ENCODE data around the gene PLAAT4. TPM values are rescaled to one million over a fixed set of nuclear protein-coding genes. Genes with fewer than 3 reads are reported as not detected.

Gene PLAAT4
- total and polyA plus RNA-seq, 2 of the 8 experiments (the other 6 are each of a cell fraction or from before 2014, with no cell fraction given): 2.8 to 4.1 TPM

- H3K9me3 ChIP-seq (ENCODE audit: insufficient read depth in 2 of 2, low read depth in 1 of 2, low read length in 1 of 2): no peaks in the 10 kb centered on the region; a peak in 1 of 4 replicates
- TF ChIP-seq ATF2 (IDR thresholded peaks at IDR 0.05; ENCODE audit: low read length): no peak
These were observed 18.2 kb downstream of the PLAAT4 start for GRCh38 chr11:63554877-63555223.

More at GRCh38 chr11:63554877-63555223, 18.2 kb downstream of the PLAAT4 start:
- Histone ChIP-seq H3K14ac (ENCODE audit: insufficient read length) (no peak overlapping the region), H3K27me3 (replicated peaks in 1 of 4; ENCODE audit: control insufficient read depth in 3 of 4, extremely low read depth in 1 of 4, insufficient read depth in 3 of 4, low read length in 3 of 4) (no peaks in the 10 kb centered on the region), H2BK120ac (replicated peaks; ENCODE audit: low read depth, low read length) (no peak overlapping the region), H4K5ac (ENCODE audit: insufficient read length, low read depth, low read length) (no peak overlapping the region), H3K9ac (replicated peaks in 1 of 4; ENCODE audit: extremely low read depth in 1 of 4, low read depth in 3 of 4, low read length in 3 of 4) (no peak overlapping the region), H2BK12ac (ENCODE audit: low read depth, low read length) (no peak overlapping the region), H3K18ac (ENCODE audit: extremely low read depth, low read length) (no peak overlapping the region), H3K79me1 (ENCODE audit: low read depth, low read length) (no peaks in the 10 kb centered on the region), H3K36me3 (ENCODE audit: control insufficient read depth in 2 of 4, insufficient read depth in 4 of 4, low read length in 3 of 4) (no peaks in the 10 kb centered on the region), H3K4me2 (ENCODE audit: insufficient read depth in 1 of 2, low read depth in 2 of 2, low read length in 2 of 2) (no peak overlapping the region), H3K23ac (ENCODE audit: insufficient read length) (no peak overlapping the region), H3K27ac (ENCODE audit: low read depth, low read length) (no peak overlapping the region), H4K20me1 (replicated peaks in 1 of 2; ENCODE audit: control insufficient read depth in 1 of 2, insufficient read depth in 2 of 2, low read length in 2 of 2) (no peaks in the 10 kb centered on the region), H2BK20ac (ENCODE audit: low read length) (no peak overlapping the region), H3K23me2 (ENCODE audit: low read depth, low read length) (no peaks in the 10 kb centered on the region), H2BK15ac (ENCODE audit: low read length) (no peak overlapping the region), H3K56ac (replicated peaks; ENCODE audit: insufficient read length, low read depth, low read length) (no peak overlapping the region), H3K79me2 (ENCODE audit: control insufficient read depth in 1 of 2, insufficient read depth in 2 of 2, low read length in 2 of 2) (no peaks in the 10 kb centered on the region), H2BK5ac (ENCODE audit: low read depth, low read length) (no peak overlapping the region), H4K91ac (replicated peaks; ENCODE audit: insufficient read length, low read length) (no peak overlapping the region), H2AFZ (ENCODE audit: low read length) (no peak overlapping the region), H3K4me3 (ENCODE audit: extremely low read depth in 1 of 4, insufficient read depth in 2 of 4, low read depth in 3 of 4, low read length in 4 of 4) (no peak overlapping the region), H2AK5ac (ENCODE audit: low read depth, low read length) (no peak overlapping the region), H3K4ac (replicated peaks; ENCODE audit: insufficient read length, low read depth, low read length) (no peak overlapping the region), H3K4me1 (replicated peaks in 1 of 4; ENCODE audit: control insufficient read depth in 3 of 4, insufficient read depth in 4 of 4, low read length in 3 of 4) (peaks cover 0 to 6% (median 2%) of the 10 kb centered on the region in 4 experiments; a peak in 3 of 7 replicates), H4K8ac (ENCODE audit: extremely low read depth, insufficient read depth, low read length) (no peak overlapping the region)
- DNase-seq (ENCODE audit: low read depth in 1 of 2, low spot score in 2 of 2): no peak
- ChIA-PET POLR2A (ENCODE audit: partially characterized antibody) (interaction anchor here (3.5 kb wide), 1 partner anchor 7 kb away, joined by 12 read pairs; the partner anchor contains the start of gene PLAAT2), CTCF (ENCODE audit: partially characterized antibody) (interaction anchor here (0.7 kb wide), 1 partner anchor 63 kb away, joined by 3 read pairs; no protein-coding TSS in a partner anchor)
- no peak for FAIRE-seq
- 80% methylated on average over 4 of the region's 4 CpGs; no CpG with 5 or more reads in 1 of the 2 experiments for whole genome bisulfite sequencing, 2 experiments (ENCODE audit: extremely low coverage in 1 of 2, insufficient coverage in 1 of 2, insufficient read length in 1 of 2, insufficient replicate concordance in 2 of 2, low coverage in 1 of 2, low lambda C conversion rate in 2 of 2, missing lambda C conversion rate in 1 of 2)

Data from H1 (cell line).